H1 (cell line): Measurements from ENCODE around the gene IGFBP4. TPM values are rescaled to one million over a fixed set of nuclear protein-coding genes. Genes with fewer than 3 reads are reported as not detected.

ENCODE experiments used
- CTBP2 ChIP-seq: IDR thresholded peaks from 2 replicates; pipeline ENCODE4 v1.7.0; 2011; ENCODE audit warnings: borderline replicate concordance, mild to moderate bottlenecking, moderate library complexity, mixed read lengths, low read length; ENCODE audit not compliant: insufficient read depth, insufficient read length
- CTCF ChIP-seq, 3 experiments: IDR thresholded peaks; 1 replicate in 2 of 3; 2 replicates in 1 of 3; pipeline versions ENCODE4 v1.5.1 to v1.6.1; 2011; ENCODE audit warnings: low read length in 3 of 3, mild to moderate bottlenecking in 3 of 3, inconsistent platforms in 2 of 3, low read depth in 1 of 3, moderate library complexity in 1 of 3; ENCODE audit not compliant: insufficient read depth in 1 of 3; ENCODE audit errors: control extremely low read depth in 1 of 3
- EGR1 ChIP-seq: IDR thresholded peaks from 2 replicates; pipeline ENCODE4 v1.6.1; 2011; ENCODE audit warnings: low read depth, low read length, borderline replicate concordance
- KDM4A ChIP-seq: IDR thresholded peaks from one replicate; pipeline ENCODE4 v1.7.1; 2012; ENCODE audit warnings: low read depth, mild to moderate bottlenecking, moderate library complexity, low read length, inconsistent platforms; ENCODE audit not compliant: severe bottlenecking
- polyA plus RNA-seq, 7 experiments: library from polyadenylated mRNA; depleted of rRNA in 3 of 7; stranded (reverse) in 5 of 7; unstranded in 2 of 7; fragments of >200 nt in 5 of 7; fragments of 200-250 nt in 2 of 7; gene quantifications; 1 replicate in 5 of 7; 2 replicates in 1 of 7; 4 replicates in 1 of 7; pipeline versions ENCODE4 v1.2.1 to v1.2.3, GENCODE V29; 2011 to 2013; ENCODE audit warnings: missing spikeins in 2 of 7, mixed read lengths in 2 of 7
- total RNA-seq: library from RNA; stranded (reverse); fragmentation: NEBNext Ultra II Directional; extraction: Animal tissue kit (Norgen Biotek cat#: 25700); gene quantifications from 2 replicates; pipeline ENCODE4 v1.2.1, GENCODE V29; 2021

IGFBP4 gene
- total and polyA plus RNA-seq, 2 of the 8 experiments (the other 6 are each of a cell fraction or from before 2014, with no cell fraction given) = 85.5 to 105 TPM

DNA sequence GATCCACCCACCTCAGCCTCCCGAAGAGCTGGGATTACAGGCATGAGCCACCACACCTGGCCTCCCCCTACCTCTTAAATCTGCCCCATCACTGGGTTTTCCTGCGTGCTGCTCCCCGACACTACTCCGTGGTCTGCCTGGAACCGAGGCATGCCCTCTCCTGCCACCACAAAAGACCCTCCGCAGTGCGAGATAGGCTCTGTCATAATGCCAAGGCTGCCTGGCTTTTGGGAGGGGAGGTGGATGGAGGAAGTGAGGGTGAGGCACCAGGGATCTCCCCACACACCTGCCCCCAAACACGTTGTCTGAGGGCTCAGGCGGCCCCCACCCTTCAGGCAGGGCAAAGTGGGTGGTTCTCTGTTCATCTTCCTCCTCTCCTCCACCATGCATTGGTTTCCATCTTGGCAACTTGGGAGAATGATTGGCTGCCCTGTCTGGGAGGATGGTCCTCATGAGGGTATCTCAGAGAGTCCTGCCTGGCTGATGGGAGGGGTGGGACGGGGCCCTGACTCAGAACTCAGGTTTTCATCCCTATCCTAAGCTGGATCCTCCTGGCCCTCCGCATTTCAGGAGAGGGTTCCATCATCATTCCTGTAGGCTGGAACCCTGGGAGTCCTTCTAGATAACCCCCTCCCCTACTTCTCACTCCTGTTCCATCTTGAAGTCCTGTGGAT, 23.2 kb downstream of the IGFBP4 start (continued):
- no peak for TF ChIP-seq CTCF (IDR thresholded peaks at IDR 0.05; ENCODE audit: control extremely low read depth in 1 of 3, insufficient read depth in 1 of 3, low read depth in 1 of 3, low read length in 3 of 3)
- TF ChIP-seq KDM4A = no peak
- TF ChIP-seq CTBP2 = no peak
- TF ChIP-seq EGR1 = no peak
